HG03439 (cell line): ENCODE data around the gene SPOCK1.
"Not testable (repeated sequence)": the region's sequence is repeated elsewhere in the genome, so short reads cannot be mapped to it uniquely, and the experiment has no call there.

Source experiments
- ATAC-seq: cut with Tn5 transposase; IDR thresholded peaks from one replicate; pipeline ENCODE4 v1.9.1; 2021; ENCODE audit warnings: mild to moderate bottlenecking, moderate library complexity; ENCODE audit not compliant: unreplicated experiment

SPOCK1 gene

GRCh38 chr5:137273511-137273910, 225.6 kb downstream of the SPOCK1 start:
- ATAC-seq: no peak

- no peak for ATAC-seq
Observed at GRCh38 chr5:137272831-137273230, 226.3 kb downstream of the SPOCK1 start.

GRCh38 chr5:137269946-137270345, 229.2 kb downstream of the SPOCK1 start:
- no peak for ATAC-seq

- ATAC-seq: no peak
Observed at GRCh38 chr5:137269274-137269673, 229.9 kb downstream of the SPOCK1 start.

GRCh38 chr5:137268646-137269045, 230.5 kb downstream of the SPOCK1 start:
- ATAC-seq: no peak

- no peak for ATAC-seq
Observed at GRCh38 chr5:137266186-137266585, 232.9 kb downstream of the SPOCK1 start.

- ATAC-seq: no peak
Observed at GRCh38 chr5:137265457-137265856, 233.7 kb downstream of the SPOCK1 start.

- ATAC-seq: no peak
Observed at GRCh38 chr5:137264573-137264972, 234.6 kb downstream of the SPOCK1 start.

GRCh38 chr5:137264041-137264440, 235.1 kb downstream of the SPOCK1 start:
- no peak for ATAC-seq

- ATAC-seq: no peak
Observed at GRCh38 chr5:137263371-137264005, 235.6 kb downstream of the SPOCK1 start.

GRCh38 chr5:137262818-137263217, 236.3 kb downstream of the SPOCK1 start:
- no peak for ATAC-seq

GRCh38 chr5:137260820-137261695, 238.1 kb downstream of the SPOCK1 start:
- no peak for ATAC-seq

- ATAC-seq: not testable (repeated sequence)
Observed at GRCh38 chr5:137259115-137259514, 240.0 kb downstream of the SPOCK1 start.

- ATAC-seq: no peak
Observed at GRCh38 chr5:137254119-137255090, 244.7 kb downstream of the SPOCK1 start.

- no peak for ATAC-seq
Observed at GRCh38 chr5:137252512-137252911, 246.6 kb downstream of the SPOCK1 start.

GRCh38 chr5:137250421-137250820, 248.7 kb downstream of the SPOCK1 start:
- ATAC-seq: no peak

- no peak for ATAC-seq
Observed at GRCh38 chr5:137248527-137248926, 250.6 kb downstream of the SPOCK1 start.

GRCh38 chr5:137245438-137245837, 253.7 kb downstream of the SPOCK1 start:
- ATAC-seq: no peak

- no peak for ATAC-seq
Observed at GRCh38 chr5:137240285-137240684, 258.8 kb downstream of the SPOCK1 start.

- ATAC-seq: no peak
Observed at GRCh38 chr5:137236849-137237507, 262.1 kb downstream of the SPOCK1 start.

- no peak for ATAC-seq
Observed at GRCh38 chr5:137236252-137236651, 262.9 kb downstream of the SPOCK1 start.
